Neural cell (in vitro differentiated cells): Measurements from ENCODE around the gene SLC22A23. TPM values are rescaled to one million over a fixed set of nuclear protein-coding genes. Genes with fewer than 3 reads are reported as not detected.

Experiments
- H2AFZ ChIP-seq: fragments of 200-600, 300-800 bp; sonication (generic), shearing (Covaris generic); 2 replicates; pipeline ENCODE4 v1.6.0; 2014; ENCODE audit warnings: low read depth, mild to moderate bottlenecking, antibody characterized with exemption, low read length, moderate library complexity
- H3F3A ChIP-seq: fragments of 200-600 bp; shearing (Covaris generic); 2 replicates; pipeline ENCODE4 v1.6.1; 2016; ENCODE audit warnings: mild to moderate bottlenecking, moderate library complexity, mixed read lengths, antibody characterized with exemption, low read length; ENCODE audit not compliant: insufficient read depth, poor library complexity, severe bottlenecking
- H3K27ac ChIP-seq: fragments of 200-600, 300-800 bp; sonication (generic), shearing (Covaris generic); 2 replicates; pipeline ENCODE4 v1.5.1; 2014; ENCODE audit warnings: mild to moderate bottlenecking, low read length, moderate library complexity
- H3K27me3 ChIP-seq: fragments of 300-800, 200-600 bp; sonication (generic), shearing (Covaris generic); 2 replicates; pipeline ENCODE4 v1.6.0; 2014; ENCODE audit warnings: mild to moderate bottlenecking, low read depth, low read length, moderate library complexity; ENCODE audit not compliant: insufficient read depth
- H3K36me3 ChIP-seq: fragments of 300-800, 200-600 bp; sonication (generic), shearing (Covaris generic); 2 replicates; pipeline ENCODE4 v1.5.1; 2014; ENCODE audit warnings: mild to moderate bottlenecking, antibody characterized with exemption, low read length, moderate library complexity; ENCODE audit not compliant: insufficient read depth
- H3K4me2 ChIP-seq: fragments of 300-800, 200-600 bp; sonication (generic), shearing (Covaris generic); 2 replicates; pipeline ENCODE4 v1.6.0; 2014; ENCODE audit warnings: mild to moderate bottlenecking, low read length
- H3K4me3 ChIP-seq: fragments of 300-800, 200-600 bp; sonication (generic), shearing (Covaris generic); 2 replicates; pipeline ENCODE4 v1.5.1; 2014; ENCODE audit warnings: mild to moderate bottlenecking, low read length, moderate library complexity
- H3K79me2 ChIP-seq: fragments of 200-600 bp; shearing (Covaris generic); replicated peaks from 2 replicates; pipeline ENCODE4 v1.6.0; 2014; ENCODE audit warnings: mild to moderate bottlenecking, low read length, moderate library complexity; ENCODE audit not compliant: insufficient read depth
- H3K9ac ChIP-seq: fragments of 300-800, 200-600 bp; sonication (generic), shearing (Covaris generic); 2 replicates; pipeline ENCODE4 v1.6.1; 2016; ENCODE audit warnings: mild to moderate bottlenecking, low read length, mixed read lengths
- H3K9me2 ChIP-seq: fragments of 200-600 bp; shearing (Covaris generic); 2 replicates; pipeline ENCODE4 v1.6.1; 2016; ENCODE audit warnings: mild to moderate bottlenecking, low read length, mixed read lengths; ENCODE audit not compliant: insufficient read depth
- H3K9me3 ChIP-seq: fragments of 200-600, 300-800 bp; sonication (generic), shearing (Covaris generic); 2 replicates; pipeline ENCODE4 v1.6.1; 2016; ENCODE audit warnings: mild to moderate bottlenecking, mixed run types, low read length, moderate library complexity, mixed read lengths
- H4K20me1 ChIP-seq: fragments of 200-600 bp; shearing (Covaris generic); 2 replicates; pipeline ENCODE4 v1.6.1; 2016; ENCODE audit warnings: mild to moderate bottlenecking, mixed run types; ENCODE audit not compliant: insufficient read depth
- CTCF ChIP-seq: fragments of 450-650 bp; IDR thresholded peaks from 2 replicates; pipeline ENCODE4 v1.5.1; 2014; ENCODE audit warnings: antibody characterized with exemption, mild to moderate bottlenecking, moderate library complexity; ENCODE audit not compliant: poor library complexity, severe bottlenecking
- EP300 ChIP-seq: fragments of 450-650 bp; conservative IDR thresholded peaks from 2 replicates; pipeline ENCODE4 v1.6.1; 2014; ENCODE audit warnings: antibody characterized with exemption, mild to moderate bottlenecking, moderate library complexity; ENCODE audit not compliant: poor library complexity, severe bottlenecking
- EZH2 ChIP-seq: fragments of 200-600, 300-800 bp; shearing (Covaris generic), sonication (generic); IDR thresholded peaks from 2 replicates; pipeline ENCODE4 v1.6.1; 2014; ENCODE audit warnings: antibody characterized with exemption, low read length, borderline replicate concordance, mild to moderate bottlenecking; ENCODE audit not compliant: insufficient read depth, poor library complexity, severe bottlenecking
- MXI1 ChIP-seq: fragments of 450-650 bp; conservative IDR thresholded peaks from 2 replicates; pipeline ENCODE4 v1.6.1; 2014; ENCODE audit warnings: antibody characterized with exemption, mild to moderate bottlenecking; ENCODE audit not compliant: poor library complexity, severe bottlenecking
- POLR2AphosphoS5 ChIP-seq: IDR thresholded peaks from 2 replicates; pipeline ENCODE4 v1.6.1; 2012
- RAD21 ChIP-seq: fragments of 450-650 bp; conservative IDR thresholded peaks from 2 replicates; pipeline ENCODE4 v1.6.1; 2014; ENCODE audit warnings: antibody characterized with exemption, mild to moderate bottlenecking, moderate library complexity
- SMC3 ChIP-seq: fragments of 450-650 bp; conservative IDR thresholded peaks from 2 replicates; pipeline ENCODE4 v1.6.1; 2014; ENCODE audit warnings: antibody characterized with exemption, mild to moderate bottlenecking, moderate library complexity; ENCODE audit not compliant: poor library complexity
- TAF1 ChIP-seq: IDR thresholded peaks from 2 replicates; pipeline ENCODE4 v1.6.1; 2012; ENCODE audit warnings: low read depth
- polyA plus RNA-seq: library from polyadenylated mRNA; depleted of rRNA; stranded (reverse); fragments of >200 nt; gene quantifications from 2 replicates; pipeline ENCODE4 v1.2.3, GENCODE V29; 2014

Gene SLC22A23
- polyA plus RNA-seq, 1 donor from 2014 or later, result 8.8 TPM

- Histone ChIP-seq H3K36me3 (no peaks in the 10 kb centered on the region), H3K27me3 (no peaks in the 10 kb centered on the region), H4K20me1 (no peaks in the 10 kb centered on the region), H3K79me2 (no peaks in the 10 kb centered on the region), H3K4me3 (no peak overlapping the region), H3F3A (peaks cover 8% of the 10 kb centered on the region), H3K9ac (no peak overlapping the region), H3K4me2 (no peak overlapping the region), H3K9me3 (no peaks in the 10 kb centered on the region), H3K27ac (no peak overlapping the region), H3K9me2 (no peaks in the 10 kb centered on the region), H2AFZ (no peak overlapping the region)
- no peak for TF ChIP-seq CTCF
Observed at GRCh38 chr6:3355358-3356055, 101.3 kb downstream of the SLC22A23 start.

- Histone ChIP-seq H2AFZ (no peak overlapping the region), H3K9me3 (no peaks in the 10 kb centered on the region), H3K4me3 (no peak overlapping the region), H3K9me2 (no peaks in the 10 kb centered on the region), H3K9ac (no peak overlapping the region), H3K27ac (no peak overlapping the region), H3K27me3 (no peaks in the 10 kb centered on the region), H3F3A (peaks cover 8% of the 10 kb centered on the region), H3K36me3 (no peaks in the 10 kb centered on the region), H3K4me2 (no peak overlapping the region), H4K20me1 (no peaks in the 10 kb centered on the region), H3K79me2 (no peaks in the 10 kb centered on the region)
- no peak for TF ChIP-seq MXI1
- no peak for TF ChIP-seq POLR2AphosphoS5
- TF ChIP-seq SMC3, result no peak
- no peak for TF ChIP-seq EZH2
- no peak for TF ChIP-seq EP300
- TF ChIP-seq TAF1, result no peak
Observed at GRCh38 chr6:3355011-3355357, 101.9 kb downstream of the SLC22A23 start.

GRCh38 chr6:3353939-3354338 lies 102.9 kb downstream of the SLC22A23 start:
- Histone ChIP-seq H3K9ac (no peak overlapping the region), H2AFZ (no peak overlapping the region), H3K4me2 (no peak overlapping the region), H4K20me1 (no peaks in the 10 kb centered on the region), H3K36me3 (no peaks in the 10 kb centered on the region), H3K4me3 (no peak overlapping the region), H3F3A (peaks cover 8% of the 10 kb centered on the region), H3K27ac (no peak overlapping the region), H3K27me3 (no peaks in the 10 kb centered on the region), H3K9me2 (no peaks in the 10 kb centered on the region), H3K9me3 (no peaks in the 10 kb centered on the region), H3K79me2 (no peaks in the 10 kb centered on the region)
- no peak for TF ChIP-seq RAD21
